HEK293T (cell line): Measurements from ENCODE around the gene LSM12.
A peak's percentile ranks its signal among the peaks of the same experiment; 100 is the strongest.

Experiments used
- CTCF ChIA-PET: fragments of 350-600 bp; formaldehyde crosslinking; extraction: SDS; loops from one replicate; lab custom pipeline; 2021; ENCODE audit warnings: antibody characterized with exemption, inconsistent platforms; lab: Yijun Ruan, JAX
- POLR2A ChIA-PET: fragments of 350-600 bp; formaldehyde crosslinking; extraction: SDS; loops from one replicate; lab custom pipeline; 2020; ENCODE audit warnings: antibody characterized with exemption, inconsistent platforms; lab: Yijun Ruan, JAX
- DNase-seq: peaks from one replicate; pipeline ENCODE4 v3.0.0; 2012; ENCODE audit warnings: mixed read lengths; ENCODE audit errors: extremely low spot score
- ARNT ChIP-seq: fragments of 450-650 bp; IDR thresholded peaks from 2 replicates; pipeline ENCODE4 v1.6.1; 2017; ENCODE audit warnings: mild to moderate bottlenecking
- BHLHE40 ChIP-seq: fragments of 450-650 bp; IDR thresholded peaks from 2 replicates; pipeline ENCODE4 v1.6.1; 2016; ENCODE audit warnings: mild to moderate bottlenecking, moderate library complexity, borderline replicate concordance
- CTBP1 ChIP-seq: fragments of 450-650 bp; IDR thresholded peaks from 2 replicates; pipeline ENCODE4 v1.6.1; 2016; ENCODE audit warnings: borderline replicate concordance
- ELF4 ChIP-seq: fragments of 450-650 bp; IDR thresholded peaks from 2 replicates; pipeline ENCODE4 v1.6.1; 2017; ENCODE audit warnings: antibody characterized with exemption
- FOXA1 ChIP-seq: fragments of 450-650 bp; IDR thresholded peaks from 2 replicates; pipeline ENCODE4 v1.6.1; 2016; ENCODE audit warnings: mild to moderate bottlenecking
- FOXK2 ChIP-seq: fragments of 450-650 bp; IDR thresholded peaks from 2 replicates; pipeline ENCODE4 v1.6.1; 2016; ENCODE audit warnings: mild to moderate bottlenecking
- FOXM1 ChIP-seq: fragments of 450-650 bp; IDR thresholded peaks from 2 replicates; pipeline ENCODE4 v1.6.1; 2017; ENCODE audit warnings: mild to moderate bottlenecking, borderline replicate concordance
- HDGF ChIP-seq: fragments of 450-650 bp; IDR thresholded peaks from 2 replicates; pipeline ENCODE4 v1.6.1; 2017; ENCODE audit warnings: antibody characterized with exemption, borderline replicate concordance
- L3MBTL2 ChIP-seq: fragments of 450-650 bp; conservative IDR thresholded peaks from 2 replicates; pipeline ENCODE4 v1.6.1; 2016; ENCODE audit warnings: mild to moderate bottlenecking
- LEF1 ChIP-seq: fragments of 450-650 bp; IDR thresholded peaks from 2 replicates; pipeline ENCODE4 v1.6.1; 2017; ENCODE audit warnings: mild to moderate bottlenecking, borderline replicate concordance
- NFRKB ChIP-seq: fragments of 450-650 bp; IDR thresholded peaks from 2 replicates; pipeline ENCODE4 v1.6.1; 2016; ENCODE audit warnings: mild to moderate bottlenecking, moderate library complexity
- SP1 ChIP-seq: fragments of 450-650 bp; IDR thresholded peaks from 2 replicates; pipeline ENCODE4 v1.6.1; 2017
- SUZ12 ChIP-seq: fragments of 450-650 bp; IDR thresholded peaks from 2 replicates; pipeline ENCODE4 v1.6.1; 2016; ENCODE audit warnings: mild to moderate bottlenecking
- TARDBP ChIP-seq: fragments of 450-650 bp; IDR thresholded peaks from 2 replicates; pipeline ENCODE4 v1.6.1; 2016
- ZNF384 ChIP-seq: fragments of 450-650 bp; IDR thresholded peaks from 2 replicates; pipeline ENCODE4 v1.6.1; 2016
- TF ChIP-seq, protein P1 (sequence below): fragments of 450-650 bp; IDR thresholded peaks from 2 replicates; pipeline ENCODE4 v1.6.1; 2016

LSM12 gene

DNA sequence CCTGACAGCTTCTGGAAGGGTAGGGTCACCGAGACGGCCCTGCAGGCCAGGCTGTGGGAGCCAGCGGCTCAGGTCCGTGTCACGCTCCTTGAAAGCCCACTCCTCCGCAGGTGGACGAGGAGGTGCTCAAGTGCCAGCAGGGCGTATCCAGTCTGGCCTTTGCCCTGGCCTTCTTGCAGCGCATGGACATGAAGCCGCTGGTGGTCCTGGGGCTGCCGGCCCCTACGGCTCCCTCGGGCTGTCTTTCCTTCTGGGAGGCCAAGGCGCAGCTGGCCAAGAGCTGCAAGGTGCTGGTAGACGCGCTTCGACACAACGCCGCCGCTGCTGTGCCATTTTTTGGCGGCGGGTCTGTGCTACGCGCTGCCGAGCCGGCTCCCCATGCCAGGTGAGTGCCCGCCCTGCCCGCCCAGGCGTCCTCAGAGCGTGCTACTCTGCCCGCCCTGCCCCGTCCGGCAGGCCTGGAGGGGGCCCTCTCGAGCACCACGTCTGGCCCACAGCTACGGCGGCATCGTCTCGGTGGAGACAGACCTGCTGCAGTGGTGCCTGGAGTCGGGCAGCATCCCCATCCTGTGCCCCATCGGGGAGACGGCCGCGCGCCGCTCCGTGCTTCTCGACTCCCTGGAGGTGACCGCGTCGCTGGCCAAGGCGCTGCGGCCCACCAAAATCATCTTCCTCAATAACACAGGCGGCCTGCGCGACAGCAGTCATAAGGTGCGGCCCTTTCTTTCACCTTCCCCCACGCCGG is 60.8 kb downstream of the LSM12 start:
- DNase-seq, result no peak
- ChIA-PET POLR2A (interaction anchor here (0.6 kb wide), 1 partner anchor 62 kb away, joined by 3 read pairs; no protein-coding TSS in a partner anchor), CTCF (interaction anchor here (0.6 to 2.6 kb wide), 3 partner anchors 62 to 230 kb away, joined by 3 to 9 read pairs (median 3); no protein-coding TSS in a partner anchor)
- TF ChIP-seq ZNF384 (no peak), HDGF (peak; percentile 66; the same call in 1 of the 2 replicates)

- ChIA-PET CTCF (interaction anchor here (0.6 kb wide), 1 partner anchor 229 kb away, joined by 3 read pairs; no protein-coding TSS in a partner anchor), POLR2A (no interaction called here)
- DNase-seq, result no peak
- no peak for TF ChIP-seq SP1
- no peak for TF ChIP-seq L3MBTL2
- TF ChIP-seq LEF1, result no peak
- TF ChIP-seq, protein P1, sequence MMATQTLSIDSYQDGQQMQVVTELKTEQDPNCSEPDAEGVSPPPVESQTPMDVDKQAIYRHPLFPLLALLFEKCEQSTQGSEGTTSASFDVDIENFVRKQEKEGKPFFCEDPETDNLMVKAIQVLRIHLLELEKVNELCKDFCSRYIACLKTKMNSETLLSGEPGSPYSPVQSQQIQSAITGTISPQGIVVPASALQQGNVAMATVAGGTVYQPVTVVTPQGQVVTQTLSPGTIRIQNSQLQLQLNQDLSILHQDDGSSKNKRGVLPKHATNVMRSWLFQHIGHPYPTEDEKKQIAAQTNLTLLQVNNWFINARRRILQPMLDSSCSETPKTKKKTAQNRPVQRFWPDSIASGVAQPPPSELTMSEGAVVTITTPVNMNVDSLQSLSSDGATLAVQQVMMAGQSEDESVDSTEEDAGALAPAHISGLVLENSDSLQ, result no peak
- no peak for TF ChIP-seq FOXA1
- TF ChIP-seq FOXK2, result no peak
- no peak for TF ChIP-seq HDGF
- TF ChIP-seq ZNF384, result no peak
- TF ChIP-seq BHLHE40, result no peak
Observed at GRCh38 chr17:44004761-44005526, 61.5 kb downstream of the LSM12 start.

DNA sequence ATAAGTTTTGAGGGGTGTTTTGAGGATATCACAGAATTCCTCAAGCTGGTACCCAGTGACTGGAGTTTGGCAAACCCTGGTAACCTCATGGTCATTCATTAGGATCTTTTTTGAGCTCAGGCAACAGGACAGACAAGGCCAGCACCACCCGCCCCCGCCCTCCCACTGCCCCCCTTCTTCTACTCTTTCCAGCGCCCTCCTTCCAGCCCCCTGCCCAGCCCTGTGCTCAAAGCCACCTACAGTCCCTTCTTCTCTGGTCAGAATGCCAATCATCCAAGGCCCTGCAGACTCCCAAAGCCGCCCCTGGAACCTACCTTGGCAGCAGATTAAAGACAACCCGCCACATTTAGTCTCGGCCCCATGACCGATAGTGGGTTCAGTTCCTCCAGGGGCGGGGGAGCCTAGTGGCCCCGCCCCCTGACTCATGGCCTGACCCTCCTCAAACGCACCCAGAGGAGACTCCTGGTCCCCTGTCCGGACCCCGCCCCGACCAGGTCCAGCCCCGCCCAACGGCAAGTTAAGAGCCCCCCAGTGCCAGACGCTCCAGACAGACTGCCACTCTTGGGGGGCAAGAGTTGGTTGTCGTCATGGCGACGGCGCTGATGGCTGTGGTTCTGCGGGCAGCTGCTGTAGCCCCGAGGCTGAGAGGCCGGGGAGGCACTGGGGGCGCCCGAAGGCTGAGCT is 62.3 kb downstream of the LSM12 start, which contains the start of gene NAGS:
Gene NAGS, plus strand, starts transcription at position 546 of the 684 bp plus-strand sequence. Its CDS starts 42 bp downstream, at position 588.
- DNase-seq, result no peak
- TF ChIP-seq L3MBTL2, result no peak
- no peak for TF ChIP-seq FOXK2
- no peak for TF ChIP-seq NFRKB
- no peak for TF ChIP-seq ARNT
- CTCF ChIA-PET, result interaction anchor here (0.6 kb wide), 1 partner anchor 355 kb away, joined by 3 read pairs; no protein-coding TSS in a partner anchor

GRCh38 chr17:44002141-44002848 is 64.2 kb downstream of the LSM12 start:
- no peak for DNase-seq
- no peak for TF ChIP-seq L3MBTL2
- no peak for TF ChIP-seq FOXA1
- TF ChIP-seq ELF4, result no peak
- no peak for TF ChIP-seq SUZ12
- TF ChIP-seq FOXM1, result no peak
- CTCF ChIA-PET, result interaction anchor here (1.6 kb wide), 1 partner anchor 58 kb away, joined by 5 read pairs; no protein-coding TSS in a partner anchor
- POLR2A ChIA-PET, result interaction anchor here (1.1 to 1.2 kb wide), 3 partner anchors 19 to 67 kb away, joined by 3 to 4 read pairs (median 3); no protein-coding TSS in a partner anchor

More for the DNA sequence above, 62.3 kb downstream of the LSM12 start, which contains the start of gene NAGS:
- POLR2A ChIA-PET, result no interaction called here

GRCh38 chr17:44001461-44001920 is 65.0 kb downstream of the LSM12 start:
- DNase-seq, result no peak
- TF ChIP-seq ELF4 (no peak), NFRKB (no peak), LEF1 (no peak), FOXM1 (no peak), HDGF (no peak), ARNT (no peak), SUZ12 (no peak), CTBP1 (no peak), SP1 (no peak)
- ChIA-PET CTCF (interaction anchor here (1.6 kb wide), 1 partner anchor 58 kb away, joined by 5 read pairs; no protein-coding TSS in a partner anchor), POLR2A (interaction anchor here (1.2 kb wide), 1 partner anchor 18 kb away, joined by 3 read pairs; no protein-coding TSS in a partner anchor)

DNA sequence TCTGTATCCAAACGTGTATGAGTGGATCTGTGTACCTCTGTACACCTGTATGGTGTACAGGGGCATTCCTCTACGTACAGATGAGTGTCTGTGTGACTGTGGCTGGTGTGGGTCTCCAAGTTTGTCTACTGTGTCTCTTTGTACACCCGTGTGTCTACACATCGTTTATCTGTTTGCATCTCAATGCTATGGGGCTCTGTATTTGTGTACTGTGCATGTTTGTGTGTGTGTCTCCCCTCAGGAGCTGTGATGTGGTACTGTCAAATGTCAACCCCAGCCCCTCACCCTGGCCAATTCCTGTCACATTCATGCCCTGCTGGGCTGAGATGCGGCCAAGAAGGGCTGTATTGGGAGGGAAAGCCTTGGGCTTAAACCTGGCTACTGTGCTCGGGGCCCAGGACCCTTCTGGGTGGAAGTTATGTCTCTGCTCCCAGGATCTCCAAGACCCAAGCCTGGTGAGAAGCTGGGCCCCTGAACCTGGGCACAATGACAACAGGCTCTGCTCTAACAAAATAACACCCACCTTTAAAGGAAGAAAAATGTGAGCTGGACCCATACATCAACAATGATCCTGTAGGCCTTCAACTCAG is 65.5 kb downstream of the LSM12 start:
- POLR2A ChIA-PET, result interaction anchor here (1.2 kb wide), 1 partner anchor 18 kb away, joined by 3 read pairs; no protein-coding TSS in a partner anchor

More for the DNA sequence above, 65.5 kb downstream of the LSM12 start:
- DNase-seq, result no peak
- CTCF ChIA-PET, result interaction anchor here (1.1 to 1.6 kb wide), 3 partner anchors 54 to 57 kb away, joined by 3 to 6 read pairs (median 5); no protein-coding TSS in a partner anchor
- no peak for TF ChIP-seq SP1
- no peak for TF ChIP-seq ELF4
- TF ChIP-seq TARDBP, result no peak
- TF ChIP-seq HDGF, result no peak
- TF ChIP-seq FOXA1, result no peak
- no peak for TF ChIP-seq FOXM1
- no peak for TF ChIP-seq LEF1
- TF ChIP-seq, protein P1, result no peak
- no peak for TF ChIP-seq ARNT
- no peak for TF ChIP-seq NFRKB
- no peak for TF ChIP-seq ZNF384
- no peak for TF ChIP-seq BHLHE40
- no peak for TF ChIP-seq CTBP1
- TF ChIP-seq SUZ12, result no peak
- no peak for TF ChIP-seq L3MBTL2
- no peak for TF ChIP-seq FOXK2
